Glomerular visceral epithelial cell (primary cell): Measurements from ENCODE around the gene NTRK2.

Experiments
- DNase-seq: peaks from one replicate; pipeline ENCODE4 v3.0.0-alpha.2; 2016; ENCODE audit errors: extremely low spot score

The NTRK2 gene

DNA sequence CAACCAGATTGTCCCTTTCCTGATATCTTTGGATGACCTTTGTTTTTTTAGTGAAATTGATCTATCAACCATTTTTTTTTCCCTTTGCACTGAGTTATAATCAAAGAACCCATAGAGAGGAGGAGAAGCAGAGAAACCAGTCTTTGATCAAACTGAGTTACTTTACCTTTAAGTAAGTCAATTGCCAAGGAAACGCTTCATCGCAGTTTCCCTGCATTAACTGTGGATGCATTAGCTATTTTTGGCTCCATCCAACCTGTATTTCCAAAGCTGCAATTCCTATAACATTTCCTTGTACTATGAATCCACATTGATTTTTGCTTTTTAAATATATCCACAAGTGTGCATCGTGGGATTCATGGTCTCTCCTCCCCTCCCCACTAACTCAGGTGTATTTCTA lies 268.1 kb downstream of the NTRK2 start:
- no peak for DNase-seq

DNA sequence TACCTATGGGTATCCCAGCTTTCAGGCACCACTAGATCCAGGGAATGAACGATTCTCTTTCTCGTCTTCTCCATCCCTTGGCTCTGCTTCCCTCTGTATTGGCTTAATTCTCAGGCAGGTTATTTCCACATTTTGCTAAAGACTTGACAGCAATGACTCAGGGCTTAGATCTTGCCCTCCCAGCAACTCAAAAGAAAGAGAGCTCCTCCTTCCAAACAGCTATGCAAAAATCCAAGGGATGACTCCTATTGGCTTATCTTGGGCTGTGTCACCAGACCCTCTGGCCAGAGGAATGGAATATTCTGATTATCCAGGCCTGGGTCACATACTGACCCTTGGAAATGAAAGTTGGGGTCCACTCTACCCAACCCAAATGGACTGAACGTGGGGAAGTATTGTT lies 270.2 kb downstream of the NTRK2 start:
- DNase-seq, result no peak

DNA sequence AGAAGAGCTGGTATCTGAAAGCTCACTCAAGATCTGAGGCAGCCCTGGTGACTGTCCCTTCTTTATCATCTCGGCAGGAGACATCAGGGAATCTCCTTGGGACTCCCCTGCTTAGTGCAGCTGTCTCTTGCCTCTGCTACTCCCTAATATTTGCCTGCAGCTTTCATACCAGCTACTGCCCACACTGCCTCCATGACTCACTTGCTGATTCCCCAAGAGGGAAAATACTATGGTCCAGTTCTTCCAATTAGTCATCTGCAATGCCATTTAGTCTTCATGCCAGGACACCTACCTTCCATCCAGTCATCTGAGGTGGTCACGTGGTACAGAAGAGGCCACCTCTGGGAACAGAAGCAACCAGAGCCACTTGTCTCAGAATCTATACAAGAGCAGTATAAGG lies 270.8 kb downstream of the NTRK2 start:
- DNase-seq, result no peak

DNA sequence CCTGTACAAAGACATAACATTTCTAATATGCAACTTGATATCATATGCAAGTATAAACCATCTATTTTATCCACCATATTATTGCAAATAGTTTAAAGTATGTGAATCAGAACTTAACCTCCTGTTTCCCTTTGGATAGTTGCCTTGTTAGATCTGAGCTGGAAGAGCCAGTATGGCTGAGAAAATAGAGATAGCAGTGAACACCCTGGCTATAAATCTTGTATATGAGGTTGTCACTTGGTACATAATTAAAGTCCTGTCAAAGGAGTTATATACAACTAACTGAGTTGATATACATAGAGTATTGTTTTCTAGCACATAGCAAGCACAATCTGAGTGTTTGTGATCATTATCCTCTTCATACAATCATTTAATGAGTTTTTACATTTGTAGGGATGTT lies 272.3 kb downstream of the NTRK2 start:
- DNase-seq, result no peak

DNA sequence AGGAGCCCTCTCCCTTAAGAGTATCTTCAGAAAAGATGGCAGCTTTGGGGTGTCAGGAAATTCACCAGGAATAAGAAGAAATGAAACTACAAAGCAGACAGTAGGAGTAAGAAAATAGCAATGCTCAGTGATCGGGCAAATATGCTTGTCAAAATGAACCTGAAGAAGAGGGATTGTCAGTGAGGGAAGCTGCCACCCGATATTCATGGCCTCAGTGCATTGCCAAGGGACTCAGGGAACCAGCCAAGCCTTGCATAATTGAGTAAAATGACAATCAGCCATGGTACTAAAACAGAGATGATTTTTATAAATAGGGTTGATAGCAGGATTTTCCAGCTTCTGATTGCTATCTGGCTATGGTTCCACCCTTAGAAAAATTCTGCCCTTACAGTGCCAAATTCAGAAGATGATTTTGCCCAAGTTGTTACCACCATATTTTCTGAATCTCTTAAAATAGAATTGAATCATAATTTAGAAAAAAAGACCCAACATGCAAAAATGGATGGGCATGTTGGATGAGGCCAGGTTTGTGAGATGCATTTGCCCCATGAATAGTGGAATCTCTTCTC lies 274.0 kb downstream of the NTRK2 start:
- no peak for DNase-seq

DNA sequence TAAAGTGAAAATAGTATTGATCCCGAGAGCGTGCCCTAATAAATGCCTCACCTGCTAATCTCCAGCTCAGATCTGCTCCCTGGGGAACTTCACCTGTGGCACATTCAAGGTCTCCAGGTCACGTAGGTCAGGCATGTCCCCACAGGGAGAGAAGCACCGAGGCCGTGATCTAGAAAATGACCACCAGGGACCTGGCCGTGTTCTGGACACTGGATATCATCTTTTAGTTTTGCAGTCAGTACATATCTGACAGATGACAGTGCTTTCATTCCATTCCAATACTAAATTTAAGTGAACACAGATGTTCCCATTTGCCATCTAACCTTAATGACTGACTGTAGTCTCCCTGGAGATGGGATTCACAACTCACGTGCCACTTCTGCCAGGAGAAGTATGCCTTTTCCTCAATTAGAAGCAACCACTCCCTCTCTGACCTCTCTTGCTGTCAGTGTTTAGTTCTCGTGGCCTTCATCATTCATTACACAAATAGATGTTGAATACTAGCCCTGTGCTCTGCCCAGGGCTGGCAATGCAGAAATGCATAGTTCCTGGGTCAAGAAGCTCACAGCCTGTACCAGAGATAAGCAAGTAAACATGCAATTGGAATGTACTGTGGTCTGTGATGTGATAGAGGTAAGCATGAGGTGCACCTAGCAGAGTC lies 276.5 kb downstream of the NTRK2 start:
- no peak for DNase-seq

DNA sequence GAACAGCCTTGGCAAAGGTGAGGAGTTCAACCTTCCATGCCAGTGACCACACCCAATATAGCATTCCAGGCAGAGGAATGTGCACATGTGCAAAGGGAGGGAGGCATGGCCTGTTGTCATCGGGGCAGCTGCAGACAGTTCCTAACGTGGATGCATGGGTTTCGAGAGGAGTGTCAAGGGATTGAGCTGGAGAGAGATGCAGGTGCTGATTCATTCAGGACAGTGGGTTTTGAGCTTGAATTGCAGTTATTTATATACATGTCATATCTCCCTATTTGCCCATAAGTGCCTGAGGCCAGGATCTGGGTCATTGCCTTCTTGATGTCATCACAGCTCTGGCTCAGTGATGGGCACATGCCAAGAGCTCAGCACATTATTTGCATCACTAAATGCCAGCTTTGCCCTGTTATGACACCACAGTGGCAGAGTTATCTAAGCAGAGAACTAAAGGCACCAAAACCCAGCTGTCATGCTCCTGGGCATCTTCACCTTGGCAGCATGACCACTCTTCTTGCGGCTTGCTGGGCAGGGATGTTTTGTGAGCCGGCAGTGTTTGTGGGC lies 278.0 kb downstream of the NTRK2 start:
- DNase-seq, result no peak

DNA sequence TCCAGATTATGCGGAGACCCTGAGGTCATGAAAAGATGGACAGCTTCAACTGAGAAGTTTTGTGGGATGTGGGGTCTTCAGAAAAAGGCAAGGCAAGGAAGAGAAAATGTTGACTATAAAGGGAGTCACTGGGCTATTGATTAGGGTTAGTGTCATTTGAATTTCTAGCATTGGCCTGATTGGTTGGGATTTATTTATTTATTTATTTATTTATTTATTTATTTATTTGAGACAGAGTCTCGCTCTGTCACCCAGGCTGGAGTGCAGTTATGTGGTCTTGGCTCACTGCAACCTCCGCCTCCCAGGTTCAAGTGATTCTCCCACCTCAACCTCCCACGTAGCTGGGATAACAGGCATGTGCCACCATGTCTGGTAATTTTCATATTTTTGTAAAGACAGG lies 279.7 kb downstream of the NTRK2 start:
- no peak for DNase-seq

DNA sequence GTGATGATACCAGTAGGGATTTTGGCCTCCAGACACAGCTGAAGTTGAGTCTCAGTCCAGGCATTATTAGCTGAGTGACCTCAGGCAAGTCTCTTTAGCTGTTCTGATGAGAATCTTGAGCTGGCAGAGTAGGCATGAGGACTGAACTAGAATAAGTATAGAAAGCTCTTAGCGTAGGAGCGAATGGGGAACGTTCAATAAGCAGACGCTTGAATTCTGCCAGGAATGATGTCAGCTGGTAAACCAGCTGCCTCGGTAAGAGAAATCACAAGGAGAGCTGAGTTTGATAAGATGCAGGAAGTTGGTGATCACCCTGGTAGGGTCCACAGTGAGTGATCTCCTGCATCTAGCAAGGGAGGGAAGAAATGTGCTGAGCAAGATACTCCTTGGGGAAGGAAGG lies 280.4 kb downstream of the NTRK2 start:
- DNase-seq, result no peak

DNA sequence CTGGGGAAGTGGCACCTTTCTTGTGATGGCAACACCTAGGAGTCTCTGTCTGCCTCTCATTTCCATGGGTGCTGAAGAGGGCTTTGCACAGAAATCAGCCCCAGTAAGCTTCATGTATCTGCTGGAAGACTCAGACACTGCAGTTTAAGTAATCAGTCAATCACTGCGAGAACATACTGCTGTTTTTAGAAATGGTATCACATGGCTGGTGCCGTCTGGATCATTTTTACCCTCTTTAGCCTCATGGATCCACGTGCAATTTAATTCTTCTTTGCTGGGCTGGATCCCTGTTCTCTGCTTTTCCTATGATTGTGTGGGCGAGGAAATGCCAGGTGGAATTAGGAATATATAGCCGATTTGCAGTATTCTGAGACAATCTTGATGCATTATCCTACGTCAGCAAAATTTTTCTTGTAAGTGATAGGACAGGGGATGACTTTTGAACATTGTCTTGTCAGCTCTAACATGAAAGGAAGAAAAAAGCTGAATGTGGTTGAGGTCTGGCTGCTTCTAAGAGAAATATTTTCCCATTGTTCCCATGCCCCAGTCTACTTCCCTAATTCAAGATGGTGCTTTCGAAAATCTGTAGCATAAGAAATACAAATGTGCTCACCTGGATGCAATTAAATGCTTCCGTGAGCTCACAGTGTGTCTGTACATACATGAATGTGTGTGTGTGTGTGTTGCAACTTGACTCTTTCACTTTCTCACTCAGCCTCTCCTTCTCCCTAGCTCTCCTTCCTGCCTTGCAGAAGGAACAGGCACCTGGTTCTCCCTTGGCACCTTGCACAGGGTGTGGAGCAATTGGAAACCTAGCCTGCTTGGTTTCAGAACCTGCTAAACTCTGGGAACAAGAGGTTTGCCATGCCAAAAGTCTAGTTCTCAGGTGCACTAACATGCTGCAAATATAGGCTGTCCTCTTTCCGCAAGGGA lies 281.6 kb downstream of the NTRK2 start:
- DNase-seq, result no peak

DNA sequence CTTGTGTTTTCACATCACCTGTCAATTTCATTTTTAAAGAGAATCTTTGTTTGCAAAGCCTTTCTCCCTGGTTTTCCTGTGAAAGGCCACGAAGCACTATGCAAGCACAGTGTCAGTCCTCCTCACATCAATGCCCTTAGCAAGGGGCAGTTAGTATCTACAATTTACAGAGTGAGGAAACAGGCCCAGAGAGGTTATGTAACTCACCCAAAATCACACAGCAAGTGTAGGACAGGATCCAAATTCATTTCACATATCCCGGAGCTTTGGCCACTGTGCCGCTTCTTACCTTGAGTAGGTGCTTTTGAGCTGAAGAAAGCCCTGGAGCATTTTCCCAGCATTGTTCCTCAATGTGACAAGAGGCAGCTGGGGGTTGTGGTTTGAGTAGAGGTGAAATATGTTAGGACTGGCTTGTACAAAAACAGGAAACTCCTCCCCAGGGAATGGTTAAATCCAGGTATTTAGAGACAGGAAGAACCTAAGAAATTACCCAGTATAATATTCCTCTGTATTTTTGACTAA lies 283.8 kb downstream of the NTRK2 start:
- no peak for DNase-seq

DNA sequence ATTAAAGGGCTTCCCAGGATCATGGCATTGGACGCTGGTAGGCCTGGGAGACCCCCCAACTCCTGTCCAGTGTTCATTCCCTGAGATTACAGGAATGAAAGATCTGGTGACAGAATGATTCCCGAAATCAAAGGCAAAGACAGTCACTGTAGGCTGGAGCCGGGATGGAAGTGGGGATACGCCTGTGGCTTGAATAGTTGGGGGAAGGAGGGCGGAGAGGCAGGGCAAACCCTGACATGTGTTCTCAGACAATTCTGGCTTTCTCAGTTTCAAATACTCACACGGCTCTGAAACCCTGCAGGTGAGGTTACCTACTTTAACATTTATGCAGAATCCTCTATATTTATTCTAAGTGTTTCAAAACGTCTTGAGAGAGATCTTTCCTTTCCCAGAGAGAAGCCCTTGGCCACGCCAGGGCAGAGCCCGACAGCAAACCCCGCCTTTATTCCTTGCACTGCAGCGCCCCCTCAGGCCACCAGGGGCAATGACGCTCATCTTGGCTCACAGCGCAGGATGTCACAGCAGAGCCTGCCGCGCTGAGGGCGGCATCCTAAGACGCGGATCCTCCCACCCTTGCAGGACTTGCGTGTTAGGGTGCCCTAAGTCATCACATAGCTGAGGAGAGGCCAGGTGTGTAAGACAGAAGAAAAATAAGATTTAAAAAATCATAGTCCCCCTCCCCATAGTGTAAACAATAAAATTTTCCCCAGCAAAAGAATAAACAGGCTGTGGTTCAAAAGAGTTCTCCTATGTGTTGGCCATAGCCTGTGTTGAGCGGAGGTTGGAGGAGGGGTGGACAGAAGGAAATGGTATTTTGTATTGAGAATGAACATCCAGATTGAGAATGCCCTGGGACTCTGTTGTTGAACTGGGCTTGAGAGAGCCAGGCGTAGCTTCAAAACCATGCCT lies 284.5 kb downstream of the NTRK2 start:
- peak; percentile 2 for DNase-seq

DNA sequence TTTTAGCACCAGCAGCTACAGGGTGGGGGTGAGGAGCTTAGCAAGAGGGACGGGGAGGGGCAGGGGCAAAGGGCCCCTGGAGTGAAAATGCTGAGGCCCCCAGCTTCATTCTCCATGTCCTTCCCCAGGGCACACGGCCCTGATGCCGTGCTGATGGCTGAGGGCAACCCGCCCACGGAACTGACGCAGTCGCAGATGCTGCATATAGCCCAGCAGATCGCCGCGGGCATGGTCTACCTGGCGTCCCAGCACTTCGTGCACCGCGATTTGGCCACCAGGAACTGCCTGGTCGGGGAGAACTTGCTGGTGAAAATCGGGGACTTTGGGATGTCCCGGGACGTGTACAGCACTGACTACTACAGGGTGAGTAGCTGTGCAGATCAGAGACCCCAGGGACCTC lies 285.6 kb downstream of the NTRK2 start:
- no peak for DNase-seq

DNA sequence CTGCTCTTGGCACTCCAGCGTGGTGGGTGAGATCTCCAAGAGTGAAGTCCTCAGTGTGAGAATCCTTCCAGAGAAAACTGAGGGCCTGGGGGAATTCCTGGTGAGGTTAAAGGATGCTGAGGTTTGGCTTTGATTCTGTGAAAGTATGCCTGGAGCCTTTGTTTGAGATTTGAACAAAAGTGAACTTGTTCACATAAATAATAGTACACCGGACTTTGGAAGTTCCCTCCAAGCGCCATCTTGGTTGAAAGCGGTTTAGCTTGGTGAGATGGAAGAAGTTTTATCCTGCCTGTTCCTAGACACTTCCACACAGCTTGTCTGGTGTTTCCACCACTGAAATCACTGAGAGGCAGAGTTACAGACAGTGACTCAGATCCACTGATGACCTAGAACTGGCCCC lies 286.4 kb downstream of the NTRK2 start:
- no peak for DNase-seq

DNA sequence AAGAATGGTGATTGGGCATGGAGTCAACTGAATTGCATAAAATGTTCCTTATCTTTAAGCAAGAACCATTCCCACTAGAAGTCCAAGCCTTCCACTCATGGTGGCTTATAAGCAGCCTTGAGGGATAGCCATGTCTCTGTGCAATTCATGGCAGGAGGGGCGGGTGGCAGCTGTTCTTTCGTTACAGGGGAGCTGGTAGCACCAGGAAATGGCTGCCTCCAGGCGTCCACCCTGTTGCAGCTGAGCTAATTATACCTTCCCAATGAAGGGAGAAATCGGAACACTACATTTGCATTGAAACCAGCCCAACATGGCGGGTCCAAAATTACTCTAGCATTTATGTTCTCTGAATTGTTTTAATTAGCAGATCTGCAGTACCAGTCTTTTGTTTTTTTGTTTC lies 289.8 kb downstream of the NTRK2 start:
- DNase-seq, result no peak

DNA sequence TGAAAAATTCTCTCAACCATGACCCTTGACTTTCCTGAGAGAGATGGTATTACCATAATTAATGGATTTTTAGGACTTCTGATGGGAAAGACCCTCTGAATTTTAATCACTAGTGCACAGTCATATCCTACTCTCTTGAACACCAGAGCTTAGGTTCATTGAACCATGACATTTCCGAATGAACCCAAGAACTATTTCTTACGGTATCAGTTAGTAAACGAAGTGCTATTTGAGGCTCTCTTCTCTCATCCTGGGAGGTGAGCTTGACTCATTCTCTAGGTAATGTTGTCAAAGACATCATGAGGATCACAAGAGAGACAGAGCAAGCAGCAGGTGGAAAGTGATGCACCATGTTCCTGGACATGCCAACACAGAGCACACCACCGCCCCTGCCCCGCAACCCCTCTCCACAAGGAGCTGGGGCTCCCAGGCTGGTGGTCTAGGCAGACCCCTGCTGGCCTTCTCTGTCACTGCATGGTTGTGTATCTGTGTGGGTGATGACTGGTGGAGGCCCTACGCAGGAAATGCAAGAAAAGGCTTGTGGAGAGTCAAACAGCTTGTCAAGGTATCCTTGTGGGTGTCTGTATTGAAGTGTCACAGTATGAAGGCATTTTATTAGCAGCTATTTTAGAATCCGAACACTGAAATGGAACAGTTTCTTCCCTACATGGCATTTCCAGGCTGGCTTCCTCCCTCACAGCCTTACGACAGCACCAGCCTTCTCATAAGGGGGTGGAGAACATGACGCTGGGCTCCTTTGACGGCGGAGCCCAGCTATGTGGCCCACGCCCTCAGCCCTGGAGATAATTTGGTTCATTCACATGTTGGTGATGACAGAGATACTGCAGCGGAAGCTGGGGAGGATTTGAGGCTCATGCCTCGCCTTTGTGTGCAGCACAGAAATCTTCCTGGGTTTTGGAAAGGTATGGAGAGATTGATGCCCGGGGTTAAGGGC lies 297.6 kb downstream of the NTRK2 start:
- DNase-seq, result no peak

DNA sequence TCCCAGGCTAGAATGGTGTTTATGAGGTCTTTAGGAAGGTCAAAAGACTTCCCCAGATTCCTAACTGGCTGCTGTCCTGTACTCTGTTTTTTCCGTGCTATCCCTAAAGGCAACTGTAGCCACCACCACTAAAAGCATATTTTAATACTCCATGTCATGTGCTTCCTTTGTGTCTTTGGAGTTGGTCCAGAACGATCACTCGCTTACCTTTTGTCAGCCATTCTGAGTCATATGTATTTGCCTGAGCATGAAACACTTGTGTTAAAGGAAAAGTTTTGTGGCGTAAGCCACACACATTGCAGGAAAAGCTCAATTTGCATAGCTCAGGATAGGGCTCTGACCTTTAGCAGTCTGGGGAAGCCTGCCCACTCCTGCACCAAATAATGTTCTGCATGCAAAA lies 299.6 kb downstream of the NTRK2 start:
- no peak for DNase-seq

DNA sequence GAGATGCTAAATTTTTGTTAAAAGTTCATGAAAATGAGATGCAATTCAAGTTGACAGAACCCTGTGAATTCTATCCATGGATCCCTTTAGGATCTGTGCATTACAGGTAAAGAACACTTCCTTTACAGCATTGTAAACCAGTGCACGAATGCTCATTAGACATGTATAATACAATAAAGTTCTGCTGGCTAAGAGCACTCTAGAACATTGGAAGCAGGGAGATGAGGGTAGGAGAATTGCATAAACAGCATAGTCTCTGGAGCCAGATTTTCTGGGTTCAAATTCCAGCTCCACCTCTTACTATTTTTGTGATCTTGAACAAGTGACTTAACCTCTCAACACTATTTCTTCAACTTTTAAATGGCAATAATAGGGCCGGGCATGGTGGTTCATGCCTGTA lies 300.2 kb downstream of the NTRK2 start:
- DNase-seq, result no peak

DNA sequence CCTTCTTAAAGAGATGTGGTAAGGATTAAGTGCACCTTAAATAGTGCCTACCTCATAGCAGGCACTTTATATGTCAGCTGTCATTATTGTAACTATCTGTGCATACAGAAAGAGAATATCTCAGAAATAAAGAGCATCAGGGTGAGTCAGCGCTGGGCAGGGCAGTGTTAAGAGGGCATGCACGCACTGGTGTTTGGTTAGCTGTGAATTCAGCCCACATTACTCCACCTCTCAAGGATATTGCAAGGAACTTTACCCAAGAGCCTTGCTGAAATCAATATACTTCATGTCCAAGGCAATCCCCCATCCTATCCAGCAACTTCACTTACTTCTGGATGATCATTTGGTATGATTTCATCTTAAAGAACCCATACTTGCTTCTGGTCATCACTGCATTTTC lies 300.9 kb downstream of the NTRK2 start:
- no peak for DNase-seq

DNA sequence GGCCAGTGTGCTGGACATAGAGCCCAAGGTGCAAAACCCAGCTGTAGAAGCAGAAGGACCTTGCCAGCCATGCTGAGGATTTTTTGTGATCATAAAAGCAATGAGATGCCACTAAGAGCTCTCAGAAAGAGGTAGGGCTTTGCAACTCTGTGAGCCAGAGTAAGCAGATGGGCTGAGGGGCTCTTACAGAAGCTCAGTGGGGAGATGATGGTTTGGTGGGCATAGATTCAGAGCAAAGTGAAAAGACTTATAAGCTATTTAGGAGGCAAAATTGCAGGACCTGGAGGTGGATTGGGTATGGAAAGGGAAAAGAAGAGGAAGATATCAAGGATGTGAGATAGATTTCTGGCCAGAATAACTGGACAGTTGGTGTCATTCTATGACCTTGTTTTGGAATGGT lies 302.0 kb downstream of the NTRK2 start:
- DNase-seq, result no peak
